HAP-1 (cell line): ENCODE results near the gene SMURF2.
A peak's percentile ranks its signal among the peaks of the same experiment; 100 is the strongest.

Source experiments
- DNase-seq, 2 experiments: peaks; one replicate each; pipeline ENCODE4 v3.0.0-alpha.2; 2016 to 2020; ENCODE audit warnings: low spot score in 2 of 2
- H3K27me3 ChIP-seq: fragments of 250-450 bp; sonication (Bioruptor Pico); 2 replicates; pipeline ENCODE4 v1.5.1; 2020; ENCODE audit warnings: low read depth, mild to moderate bottlenecking, moderate library complexity
- H3K36me3 ChIP-seq: fragments of 250-450 bp; sonication (Bioruptor Pico); replicated peaks from 2 replicates; pipeline ENCODE4 v1.5.1; 2020; ENCODE audit warnings: mild to moderate bottlenecking
- H3K4me1 ChIP-seq: fragments of 250-450 bp; sonication (Bioruptor Pico); 2 replicates; pipeline ENCODE4 v1.5.1; 2020; ENCODE audit warnings: mild to moderate bottlenecking
- H3K4me3 ChIP-seq: fragments of 250-450 bp; sonication (Bioruptor Pico); 2 replicates; pipeline ENCODE4 v1.5.1; 2020; ENCODE audit warnings: mild to moderate bottlenecking, moderate library complexity
- H3K9me3 ChIP-seq: fragments of 250-450 bp; sonication (Bioruptor Pico); 2 replicates; pipeline ENCODE4 v1.5.1; 2020; ENCODE audit warnings: mild to moderate bottlenecking, moderate library complexity
- in situ Hi-C: fragments of 300-500 bp; cut with MboI; formaldehyde crosslinking; loops from 3 replicates; pipeline ENCODE4 v1.14.3; 2020; ENCODE audit warnings: low sequenced_read_pairs, inconsistent platforms, mixed read lengths

Gene SMURF2

DNA sequence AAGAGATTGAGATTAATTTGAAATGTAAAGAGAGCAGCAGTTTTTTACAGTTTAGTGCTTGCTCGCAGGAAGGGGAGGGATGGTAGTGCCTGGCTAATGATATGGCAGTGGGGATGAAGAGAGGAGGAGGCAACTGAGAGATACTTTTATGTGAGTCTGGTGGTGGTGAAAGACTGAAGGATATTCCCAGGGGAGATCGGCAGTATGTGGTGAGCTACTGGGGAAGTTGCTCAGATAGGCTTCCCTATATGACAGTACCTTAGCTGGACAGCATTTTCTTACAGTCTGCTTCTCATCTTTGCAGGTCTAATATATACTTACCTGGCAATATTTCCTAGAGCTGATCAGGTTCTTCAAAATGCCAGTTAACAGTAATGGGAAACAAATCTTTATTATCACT, 146.7 kb downstream of the SMURF2 start:
- in situ Hi-C loops, result loop anchor here (25.0 kb wide), 1 partner anchor 703 kb away; no protein-coding TSS in a partner anchor
- Histone ChIP-seq H3K4me1 (peaks cover 5% of the 10 kb centered on the region), H3K36me3 (peaks cover 90% of the 10 kb centered on the region), H3K9me3 (no peaks in the 10 kb centered on the region), H3K4me3 (no peak overlapping the region), H3K27me3 (no peaks in the 10 kb centered on the region)
- DNase-seq, result no peak

GRCh38 chr17:64509179-64509578, 152.9 kb downstream of the SMURF2 start:
- H3K4me3 ChIP-seq, result no peak overlapping the region
- in situ Hi-C loops, result loop anchor here (25.0 kb wide), 1 partner anchor 697 kb away; no protein-coding TSS in a partner anchor
- DNase-seq, result no peak
- peaks cover 67% of the 10 kb centered on the region for H3K36me3 ChIP-seq
- H3K27me3 ChIP-seq, result no peaks in the 10 kb centered on the region
- H3K4me1 ChIP-seq, result peaks cover 8% of the 10 kb centered on the region
- H3K9me3 ChIP-seq, result no peaks in the 10 kb centered on the region

GRCh38 chr17:64508683-64509082, 153.4 kb downstream of the SMURF2 start:
- Histone ChIP-seq H3K9me3 (no peaks in the 10 kb centered on the region), H3K27me3 (no peaks in the 10 kb centered on the region), H3K36me3 (peaks cover 67% of the 10 kb centered on the region), H3K4me3 (no peak overlapping the region), H3K4me1 (peaks cover 11% of the 10 kb centered on the region)
- in situ Hi-C loops, result loop anchor here (25.0 kb wide), 1 partner anchor 696 kb away; no protein-coding TSS in a partner anchor
- DNase-seq, result no peak

GRCh38 chr17:64507413-64507782, 154.7 kb downstream of the SMURF2 start:
- in situ Hi-C loops, result loop anchor here (25.0 kb wide), 1 partner anchor 695 kb away; no protein-coding TSS in a partner anchor
- Histone ChIP-seq H3K36me3 (peaks cover 67% of the 10 kb centered on the region), H3K27me3 (no peaks in the 10 kb centered on the region), H3K4me3 (peak overlapping the region; percentile 94), H3K4me1 (peaks cover 11% of the 10 kb centered on the region), H3K9me3 (no peaks in the 10 kb centered on the region)
- peak; percentile 81 to 92 for DNase-seq

DNA sequence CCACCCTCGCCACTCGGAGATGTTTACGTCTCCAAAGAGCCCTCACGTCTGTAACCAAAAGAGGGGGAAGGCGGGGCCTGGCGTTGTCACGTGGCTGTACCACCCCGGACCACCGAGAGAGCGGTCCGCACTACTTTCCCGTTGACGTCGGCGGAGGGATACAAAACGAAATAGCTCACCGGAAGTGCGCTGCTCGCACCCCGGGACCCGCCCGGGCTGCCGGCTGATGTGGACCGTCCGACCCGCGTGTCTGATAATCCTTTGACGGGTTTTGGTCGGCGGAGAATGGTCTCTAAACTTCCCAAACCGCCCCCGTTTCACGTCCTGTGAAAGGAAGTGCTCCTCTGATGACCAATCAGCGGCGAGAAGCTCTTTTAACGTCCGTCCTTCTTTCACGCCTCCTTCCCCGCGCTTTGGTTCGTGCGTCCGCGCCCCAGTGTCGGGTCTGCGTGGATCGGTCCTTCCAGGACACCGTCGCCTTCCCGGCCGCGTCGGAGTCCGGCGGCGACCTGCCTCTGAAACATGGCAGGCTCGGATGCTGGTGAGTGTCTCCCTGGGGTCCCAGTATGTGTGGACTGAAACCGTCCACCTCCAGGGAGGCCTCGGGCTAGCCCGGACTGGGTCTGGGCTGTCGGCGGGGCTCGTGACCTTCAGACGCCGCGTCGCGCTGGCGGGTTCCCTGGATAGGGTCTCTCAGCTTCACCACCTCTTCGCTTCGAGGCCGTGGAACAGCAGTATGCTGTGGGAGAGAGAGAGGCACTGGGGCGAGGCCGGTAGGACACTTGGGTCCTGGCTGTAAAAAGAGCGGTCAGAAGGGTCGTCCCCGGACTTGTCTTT, 155.3 kb downstream of the SMURF2 start, which contains the start of gene CEP95:
Gene CEP95, plus strand, starts transcription at position 402 of the 837 bp plus-strand sequence. Its CDS starts 121 bp downstream, at position 523.
- peaks cover 69% of the 10 kb centered on the region for H3K36me3 ChIP-seq
- H3K4me3 ChIP-seq, result peak within 1 kb of the TSS; percentile 94
- no peaks in the 10 kb centered on the region for H3K27me3 ChIP-seq
- H3K4me1 ChIP-seq, result peaks cover 8% of the 10 kb centered on the region
- peak; percentile 94 to 98 for DNase-seq
- in situ Hi-C loops, result loop anchor here (25.0 kb wide), 1 partner anchor 694 kb away; no protein-coding TSS in a partner anchor
- H3K9me3 ChIP-seq, result no peaks in the 10 kb centered on the region

- Histone ChIP-seq H3K9me3 (no peaks in the 10 kb centered on the region), H3K4me1 (peaks cover 6% of the 10 kb centered on the region), H3K36me3 (peaks cover 69% of the 10 kb centered on the region), H3K27me3 (no peaks in the 10 kb centered on the region), H3K4me3 (peak within 1 kb of the TSS; percentile 94)
- DNase-seq, result peak in 1 of 2 experiments; percentile 98
- in situ Hi-C loops, result loop anchor here (25.0 kb wide), 1 partner anchor 694 kb away; no protein-coding TSS in a partner anchor
Measured at GRCh38 chr17:64506201-64506575, 155.9 kb downstream of the SMURF2 start, which contains the start of gene DDX5. Gene DDX5 (minus strand): TSS chr17:64506289. CDS start chr17:64506119, 170 bp downstream.

- DNase-seq, result peak; percentile 82 to 90
- peaks cover 6% of the 10 kb centered on the region for H3K4me1 ChIP-seq
- peaks cover 72% of the 10 kb centered on the region for H3K36me3 ChIP-seq
- no peaks in the 10 kb centered on the region for H3K27me3 ChIP-seq
- peak overlapping the region; percentile 94 for H3K4me3 ChIP-seq
- in situ Hi-C loops, result loop anchor here (25.0 kb wide), 1 partner anchor 693 kb away; no protein-coding TSS in a partner anchor
- no peaks in the 10 kb centered on the region for H3K9me3 ChIP-seq
Measured at GRCh38 chr17:64505340-64506200, 156.5 kb downstream of the SMURF2 start.

DNA sequence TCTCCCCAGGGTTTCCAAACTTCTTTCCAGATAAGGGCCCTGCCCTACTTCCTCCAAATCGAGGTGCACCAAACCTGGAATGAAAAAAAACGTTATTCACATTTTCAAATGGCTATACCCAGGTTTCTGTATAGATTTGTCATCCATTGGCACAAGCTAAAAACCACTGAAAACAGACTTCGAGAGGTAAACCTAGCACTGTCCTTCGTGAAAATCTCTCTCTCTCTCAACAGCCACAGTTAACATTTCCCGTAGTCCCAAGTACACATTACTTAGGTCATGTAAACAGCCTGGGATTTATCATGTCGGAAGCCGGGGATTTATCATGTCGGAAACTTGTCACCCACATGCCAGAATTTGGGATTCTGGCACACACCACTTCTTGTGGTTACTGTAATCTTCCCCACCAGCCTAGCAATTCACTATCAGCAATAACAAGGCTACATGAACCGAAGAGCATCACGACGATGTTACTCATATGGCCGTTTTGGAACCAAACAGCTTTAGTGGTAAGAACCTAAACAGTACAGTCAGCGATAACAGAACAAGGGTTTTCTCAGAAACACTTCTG, 157.3 kb downstream of the SMURF2 start:
- Histone ChIP-seq H3K4me1 (peaks cover 7% of the 10 kb centered on the region), H3K4me3 (peak overlapping the region; percentile 94), H3K9me3 (no peaks in the 10 kb centered on the region), H3K36me3 (peaks cover 72% of the 10 kb centered on the region), H3K27me3 (no peaks in the 10 kb centered on the region)
- DNase-seq, result no peak
- in situ Hi-C loops, result loop anchor here (25.0 kb wide), 1 partner anchor 693 kb away; no protein-coding TSS in a partner anchor

DNA sequence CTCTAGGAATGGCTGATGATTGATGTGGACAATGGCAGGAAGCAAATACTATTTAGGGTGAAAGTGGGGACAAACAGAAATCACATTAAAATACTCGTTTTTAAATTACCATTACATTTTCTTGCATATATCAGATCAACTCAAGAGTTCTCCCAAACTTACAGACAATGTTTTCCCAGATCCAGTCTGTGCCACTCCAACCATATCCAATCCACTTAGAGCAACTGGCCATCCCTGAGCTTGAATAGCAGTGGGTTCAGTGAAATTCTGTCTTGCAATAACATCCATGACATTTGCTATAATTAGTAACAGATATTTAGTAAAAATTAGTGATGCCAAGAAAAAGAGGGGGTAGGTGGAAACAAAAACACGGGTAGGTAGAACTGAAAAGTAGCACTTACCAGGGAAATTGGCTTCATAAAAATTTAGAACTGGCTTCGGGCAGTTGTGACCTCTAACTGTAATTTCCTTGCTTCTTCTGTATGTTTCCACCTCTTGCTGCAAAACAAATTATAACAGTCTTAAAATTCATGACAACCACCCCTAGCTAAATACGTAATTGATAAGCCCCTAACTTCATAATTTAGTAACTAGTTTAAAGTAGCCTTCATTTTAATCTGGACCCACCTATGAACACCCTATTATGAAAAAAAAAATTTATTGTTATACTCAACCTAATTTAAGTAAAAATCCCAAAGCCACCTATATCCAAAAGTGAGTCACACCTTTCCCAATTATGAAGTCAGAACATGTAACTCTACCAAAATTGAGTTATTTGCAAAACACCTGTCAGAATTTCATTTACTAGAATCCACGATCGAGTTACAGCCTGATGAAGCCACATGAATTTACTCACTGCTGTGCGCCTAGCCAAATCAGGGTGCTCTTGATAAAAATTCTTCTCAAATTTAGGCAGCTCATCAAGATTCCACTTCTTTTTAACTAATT, 158.0 kb downstream of the SMURF2 start:
- H3K27me3 ChIP-seq, result no peaks in the 10 kb centered on the region
- H3K9me3 ChIP-seq, result no peaks in the 10 kb centered on the region
- in situ Hi-C loops, result loop anchor here (25.0 kb wide), 1 partner anchor 692 kb away; no protein-coding TSS in a partner anchor
- peaks cover 74% of the 10 kb centered on the region for H3K36me3 ChIP-seq
- H3K4me3 ChIP-seq, result peak overlapping the region; percentile 94
- peaks cover 11% of the 10 kb centered on the region for H3K4me1 ChIP-seq
- no peak for DNase-seq

GRCh38 chr17:64503341-64503740, 158.8 kb downstream of the SMURF2 start:
- no peak for DNase-seq
- Histone ChIP-seq H3K36me3 (peaks cover 74% of the 10 kb centered on the region), H3K4me3 (no peak overlapping the region), H3K4me1 (peaks cover 13% of the 10 kb centered on the region), H3K9me3 (no peaks in the 10 kb centered on the region), H3K27me3 (no peaks in the 10 kb centered on the region)
- in situ Hi-C loops, result loop anchor here (25.0 kb wide), 1 partner anchor 691 kb away; no protein-coding TSS in a partner anchor

GRCh38 chr17:64502809-64503208, 159.3 kb downstream of the SMURF2 start:
- Histone ChIP-seq H3K4me3 (no peak overlapping the region), H3K36me3 (peaks cover 77% of the 10 kb centered on the region), H3K27me3 (no peaks in the 10 kb centered on the region), H3K9me3 (no peaks in the 10 kb centered on the region), H3K4me1 (peaks cover 14% of the 10 kb centered on the region)
- no peak for DNase-seq
- in situ Hi-C loops, result loop anchor here (25.0 kb wide), 1 partner anchor 691 kb away; no protein-coding TSS in a partner anchor

DNA sequence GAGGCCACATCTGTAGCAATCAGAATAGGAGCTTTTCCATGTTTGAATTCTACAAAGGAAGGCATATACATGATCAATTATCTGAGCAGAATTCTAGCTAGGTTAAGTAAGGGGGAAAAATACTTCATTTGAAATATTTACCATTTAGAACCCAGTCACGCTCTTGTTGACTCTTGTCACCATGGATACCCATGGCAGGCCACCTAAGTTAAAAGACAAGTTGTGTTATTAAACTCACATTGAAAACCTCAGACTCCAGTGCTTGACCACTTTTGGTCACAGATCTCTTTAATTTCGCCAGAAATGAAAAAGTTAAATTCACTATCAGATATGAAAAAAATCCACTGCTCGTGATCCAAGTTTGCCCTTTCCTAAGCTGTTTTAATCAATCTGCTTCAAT, 160.1 kb downstream of the SMURF2 start:
- no peak for DNase-seq
- in situ Hi-C loops, result loop anchor here (25.0 kb wide), 1 partner anchor 690 kb away; no protein-coding TSS in a partner anchor
- H3K4me1 ChIP-seq, result peaks cover 21% of the 10 kb centered on the region
- H3K27me3 ChIP-seq, result no peaks in the 10 kb centered on the region
- no peak overlapping the region for H3K4me3 ChIP-seq
- peaks cover 79% of the 10 kb centered on the region for H3K36me3 ChIP-seq
- H3K9me3 ChIP-seq, result no peaks in the 10 kb centered on the region
